ENCODE results near the gene AFF3.
"Not testable (repeated sequence)": the region's sequence is repeated elsewhere in the genome, so short reads cannot be mapped to it uniquely, and the experiment has no call there.

AFF3 gene

GRCh38 chr2:99947366-99947765 is 195.0 kb downstream of the AFF3 start:
- not testable (repeated sequence) for H3K36me3 ChIP-seq (ENCODE audit: control insufficient read depth, low read depth, low read length); H3K27ac ChIP-seq (ENCODE audit: low read length); H3K27me3 ChIP-seq (ENCODE audit: control insufficient read depth, insufficient read depth, low read length); H3K9ac ChIP-seq (ENCODE audit: low read length); H3K4me3 ChIP-seq (ENCODE audit: low read length); H3K4me1 ChIP-seq (ENCODE audit: control insufficient read depth, low read depth, low read length); H3K9me3 ChIP-seq (ENCODE audit: control insufficient read depth, low read depth, low read length)

- H3K27me3 ChIP-seq (ENCODE audit: control insufficient read depth, insufficient read depth, low read length) = no peaks in the 10 kb centered on the region
- H3K36me3 ChIP-seq (ENCODE audit: control insufficient read depth, low read depth, low read length) = no peaks in the 10 kb centered on the region
- H3K27ac ChIP-seq (ENCODE audit: low read length) = no peak overlapping the region
- H3K9me3 ChIP-seq (ENCODE audit: control insufficient read depth, low read depth, low read length) = no peaks in the 10 kb centered on the region
- no peak overlapping the region for H3K9ac ChIP-seq (ENCODE audit: low read length)
- H3K4me1 ChIP-seq (ENCODE audit: control insufficient read depth, low read depth, low read length) = no peaks in the 10 kb centered on the region
- H3K4me3 ChIP-seq (ENCODE audit: low read length) = no peak overlapping the region
Observed at GRCh38 chr2:99944019-99944418, 198.4 kb downstream of the AFF3 start.

GRCh38 chr2:99942561-99943347 is 199.6 kb downstream of the AFF3 start:
- no peaks in the 10 kb centered on the region for H3K27me3 ChIP-seq (ENCODE audit: control insufficient read depth, insufficient read depth, low read length)
- H3K36me3 ChIP-seq (ENCODE audit: control insufficient read depth, low read depth, low read length) = no peaks in the 10 kb centered on the region
- H3K27ac ChIP-seq (ENCODE audit: low read length) = no peak overlapping the region
- H3K9me3 ChIP-seq (ENCODE audit: control insufficient read depth, low read depth, low read length) = no peaks in the 10 kb centered on the region
- H3K9ac ChIP-seq (ENCODE audit: low read length) = no peak overlapping the region
- no peak overlapping the region for H3K4me3 ChIP-seq (ENCODE audit: low read length)
- H3K4me1 ChIP-seq (ENCODE audit: control insufficient read depth, low read depth, low read length) = no peaks in the 10 kb centered on the region

GRCh38 chr2:99940963-99941362 is 201.4 kb downstream of the AFF3 start:
- Histone ChIP-seq H3K4me3 (ENCODE audit: low read length) (no peak overlapping the region), H3K27me3 (ENCODE audit: control insufficient read depth, insufficient read depth, low read length) (no peaks in the 10 kb centered on the region), H3K27ac (ENCODE audit: low read length) (no peak overlapping the region), H3K9ac (ENCODE audit: low read length) (no peak overlapping the region), H3K36me3 (ENCODE audit: control insufficient read depth, low read depth, low read length) (no peaks in the 10 kb centered on the region), H3K9me3 (ENCODE audit: control insufficient read depth, low read depth, low read length) (no peaks in the 10 kb centered on the region), H3K4me1 (ENCODE audit: control insufficient read depth, low read depth, low read length) (no peaks in the 10 kb centered on the region)

GRCh38 chr2:99939135-99939534 is 203.3 kb downstream of the AFF3 start:
- Histone ChIP-seq H3K36me3 (ENCODE audit: control insufficient read depth, low read depth, low read length) (no peaks in the 10 kb centered on the region), H3K4me3 (ENCODE audit: low read length) (no peak overlapping the region), H3K9me3 (ENCODE audit: control insufficient read depth, low read depth, low read length) (no peaks in the 10 kb centered on the region), H3K27me3 (ENCODE audit: control insufficient read depth, insufficient read depth, low read length) (no peaks in the 10 kb centered on the region), H3K27ac (ENCODE audit: low read length) (no peak overlapping the region), H3K4me1 (ENCODE audit: control insufficient read depth, low read depth, low read length) (no peaks in the 10 kb centered on the region), H3K9ac (ENCODE audit: low read length) (no peak overlapping the region)

- Histone ChIP-seq H3K9me3 (ENCODE audit: control insufficient read depth, low read depth, low read length) (no peaks in the 10 kb centered on the region), H3K27me3 (ENCODE audit: control insufficient read depth, insufficient read depth, low read length) (no peaks in the 10 kb centered on the region), H3K27ac (ENCODE audit: low read length) (no peak overlapping the region), H3K4me3 (ENCODE audit: low read length) (no peak overlapping the region), H3K36me3 (ENCODE audit: control insufficient read depth, low read depth, low read length) (no peaks in the 10 kb centered on the region), H3K4me1 (ENCODE audit: control insufficient read depth, low read depth, low read length) (no peaks in the 10 kb centered on the region), H3K9ac (ENCODE audit: low read length) (no peak overlapping the region)
Observed at GRCh38 chr2:99938250-99938649, 204.1 kb downstream of the AFF3 start.

- no peaks in the 10 kb centered on the region for H3K36me3 ChIP-seq (ENCODE audit: control insufficient read depth, low read depth, low read length)
- H3K27me3 ChIP-seq (ENCODE audit: control insufficient read depth, insufficient read depth, low read length) = no peaks in the 10 kb centered on the region
- no peak overlapping the region for H3K4me3 ChIP-seq (ENCODE audit: low read length)
- H3K9me3 ChIP-seq (ENCODE audit: control insufficient read depth, low read depth, low read length) = no peaks in the 10 kb centered on the region
- H3K4me1 ChIP-seq (ENCODE audit: control insufficient read depth, low read depth, low read length) = no peaks in the 10 kb centered on the region
- H3K27ac ChIP-seq (ENCODE audit: low read length) = no peak overlapping the region
- H3K9ac ChIP-seq (ENCODE audit: low read length) = no peak overlapping the region
Observed at GRCh38 chr2:99936065-99936464, 206.3 kb downstream of the AFF3 start.

- no peak overlapping the region for H3K27ac ChIP-seq (ENCODE audit: low read length)
- no peaks in the 10 kb centered on the region for H3K36me3 ChIP-seq (ENCODE audit: control insufficient read depth, low read depth, low read length)
- no peak overlapping the region for H3K9ac ChIP-seq (ENCODE audit: low read length)
- no peaks in the 10 kb centered on the region for H3K27me3 ChIP-seq (ENCODE audit: control insufficient read depth, insufficient read depth, low read length)
- H3K9me3 ChIP-seq (ENCODE audit: control insufficient read depth, low read depth, low read length) = no peaks in the 10 kb centered on the region
- H3K4me1 ChIP-seq (ENCODE audit: control insufficient read depth, low read depth, low read length) = no peaks in the 10 kb centered on the region
- no peak overlapping the region for H3K4me3 ChIP-seq (ENCODE audit: low read length)
Observed at GRCh38 chr2:99935662-99936061, 206.7 kb downstream of the AFF3 start.

GRCh38 chr2:99933894-99934650 is 208.3 kb downstream of the AFF3 start:
- Histone ChIP-seq H3K27me3 (ENCODE audit: control insufficient read depth, insufficient read depth, low read length) (no peaks in the 10 kb centered on the region), H3K36me3 (ENCODE audit: control insufficient read depth, low read depth, low read length) (no peaks in the 10 kb centered on the region), H3K4me1 (ENCODE audit: control insufficient read depth, low read depth, low read length) (no peaks in the 10 kb centered on the region), H3K27ac (ENCODE audit: low read length) (no peak overlapping the region), H3K9me3 (ENCODE audit: control insufficient read depth, low read depth, low read length) (no peaks in the 10 kb centered on the region), H3K9ac (ENCODE audit: low read length) (no peak overlapping the region), H3K4me3 (ENCODE audit: low read length) (no peak overlapping the region)

- not testable (repeated sequence) for H3K4me3 ChIP-seq (ENCODE audit: low read length); H3K27ac ChIP-seq (ENCODE audit: low read length); H3K9ac ChIP-seq (ENCODE audit: low read length); H3K4me1 ChIP-seq (ENCODE audit: control insufficient read depth, low read depth, low read length); H3K36me3 ChIP-seq (ENCODE audit: control insufficient read depth, low read depth, low read length); H3K27me3 ChIP-seq (ENCODE audit: control insufficient read depth, insufficient read depth, low read length); H3K9me3 ChIP-seq (ENCODE audit: control insufficient read depth, low read depth, low read length)
Observed at GRCh38 chr2:99933491-99933890, 208.9 kb downstream of the AFF3 start.

GRCh38 chr2:99928470-99929053 is 213.8 kb downstream of the AFF3 start:
- Histone ChIP-seq H3K27me3 (ENCODE audit: control insufficient read depth, insufficient read depth, low read length) (no peaks in the 10 kb centered on the region), H3K27ac (ENCODE audit: low read length) (no peak overlapping the region), H3K9me3 (ENCODE audit: control insufficient read depth, low read depth, low read length) (no peaks in the 10 kb centered on the region), H3K4me1 (ENCODE audit: control insufficient read depth, low read depth, low read length) (no peaks in the 10 kb centered on the region), H3K36me3 (ENCODE audit: control insufficient read depth, low read depth, low read length) (no peaks in the 10 kb centered on the region), H3K9ac (ENCODE audit: low read length) (no peak overlapping the region), H3K4me3 (ENCODE audit: low read length) (no peak overlapping the region)

Measured in iPS-18a (cell line).